ENCODE data around the gene ECI2.

The ECI2 gene

DNA sequence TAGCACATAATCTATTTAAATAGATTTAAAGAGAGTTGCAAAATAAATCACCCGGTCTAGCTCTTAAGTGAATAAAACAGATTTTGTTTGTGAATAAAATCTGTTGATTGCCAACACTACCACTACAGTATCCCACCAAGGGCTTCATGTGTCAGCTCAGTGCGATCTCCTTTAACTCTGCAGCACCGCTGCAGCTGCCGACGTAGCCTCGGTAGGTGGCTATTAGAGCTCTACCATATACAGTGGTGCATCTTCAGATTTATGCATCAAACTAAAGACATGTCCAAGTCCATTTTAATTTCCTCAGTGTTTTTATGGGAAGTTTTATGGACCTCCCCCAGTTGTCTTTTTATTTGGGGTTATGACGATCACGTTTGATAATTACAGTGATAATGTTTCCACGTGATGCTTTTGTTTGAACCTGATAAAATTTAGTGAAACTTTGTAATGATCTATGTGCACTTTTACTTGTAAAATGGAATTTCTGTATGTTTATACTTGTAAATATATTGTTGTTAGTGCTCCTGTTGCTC, 26.7 kb downstream of the ECI2 start:
- TF ChIP-seq, protein P1, sequence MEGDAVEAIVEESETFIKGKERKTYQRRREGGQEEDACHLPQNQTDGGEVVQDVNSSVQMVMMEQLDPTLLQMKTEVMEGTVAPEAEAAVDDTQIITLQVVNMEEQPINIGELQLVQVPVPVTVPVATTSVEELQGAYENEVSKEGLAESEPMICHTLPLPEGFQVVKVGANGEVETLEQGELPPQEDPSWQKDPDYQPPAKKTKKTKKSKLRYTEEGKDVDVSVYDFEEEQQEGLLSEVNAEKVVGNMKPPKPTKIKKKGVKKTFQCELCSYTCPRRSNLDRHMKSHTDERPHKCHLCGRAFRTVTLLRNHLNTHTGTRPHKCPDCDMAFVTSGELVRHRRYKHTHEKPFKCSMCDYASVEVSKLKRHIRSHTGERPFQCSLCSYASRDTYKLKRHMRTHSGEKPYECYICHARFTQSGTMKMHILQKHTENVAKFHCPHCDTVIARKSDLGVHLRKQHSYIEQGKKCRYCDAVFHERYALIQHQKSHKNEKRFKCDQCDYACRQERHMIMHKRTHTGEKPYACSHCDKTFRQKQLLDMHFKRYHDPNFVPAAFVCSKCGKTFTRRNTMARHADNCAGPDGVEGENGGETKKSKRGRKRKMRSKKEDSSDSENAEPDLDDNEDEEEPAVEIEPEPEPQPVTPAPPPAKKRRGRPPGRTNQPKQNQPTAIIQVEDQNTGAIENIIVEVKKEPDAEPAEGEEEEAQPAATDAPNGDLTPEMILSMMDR (IDR thresholded peaks at IDR 0.05; ENCODE audit: control insufficient read depth, insufficient read depth, low read depth, low read length, missing control alignments), result no peak
- H3K4me3 ChIP-seq (ENCODE audit: control insufficient read depth, low read depth, low read length), result no peak overlapping the region
- no peak for DNase-seq (ENCODE audit: low read depth)

DNA sequence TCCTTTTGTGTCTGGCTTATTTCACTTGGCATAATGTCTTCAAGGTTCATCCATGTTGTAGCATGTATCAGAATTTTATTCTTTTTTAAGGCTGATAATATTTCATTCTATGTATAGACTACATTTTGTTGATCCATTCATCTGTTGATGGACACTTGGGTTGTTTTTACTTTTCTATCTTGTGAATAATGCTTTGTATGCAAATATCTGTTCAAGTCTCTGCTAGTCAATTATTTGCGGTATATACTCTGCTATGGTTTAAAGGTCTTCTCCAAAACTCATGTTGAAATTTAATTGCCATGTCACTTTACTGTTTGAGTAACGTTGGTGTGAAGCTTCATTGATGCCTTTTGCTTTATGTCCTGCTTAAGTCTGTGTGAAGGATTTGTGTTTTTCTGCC, 27.5 kb downstream of the ECI2 start:
- TF ChIP-seq, protein P1 (IDR thresholded peaks at IDR 0.05; ENCODE audit: control insufficient read depth, insufficient read depth, low read depth, low read length, missing control alignments), result no peak
- no peak overlapping the region for H3K4me3 ChIP-seq (ENCODE audit: control insufficient read depth, low read depth, low read length)

DNA sequence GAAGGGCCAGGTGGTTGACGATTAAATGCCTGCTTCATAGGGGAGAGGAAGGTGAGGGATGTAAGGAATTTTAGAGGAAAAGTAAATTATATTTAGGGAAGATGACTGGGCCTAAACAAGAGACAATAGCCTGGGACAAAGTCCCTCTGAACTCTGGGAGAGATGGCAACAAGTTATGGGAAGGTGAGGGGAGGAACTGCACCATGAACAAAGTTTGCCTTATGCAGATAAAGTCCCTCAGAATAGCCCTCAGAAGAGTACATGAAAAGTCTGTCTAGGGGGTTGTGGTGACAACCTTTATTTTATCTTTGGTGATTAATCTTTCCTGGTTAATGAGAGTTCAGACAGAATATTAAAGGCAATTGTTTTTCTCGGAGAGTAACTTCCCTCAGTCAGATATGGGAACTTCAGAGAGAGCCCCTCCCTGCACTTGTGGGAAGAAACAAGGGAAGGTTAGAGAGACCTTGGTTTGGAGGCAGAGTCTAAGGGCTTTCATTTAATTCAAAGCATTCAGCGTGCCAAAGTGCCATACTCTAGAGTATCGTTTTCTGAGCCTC, 29.3 kb downstream of the ECI2 start:
- DNase-seq (ENCODE audit: low read depth), result no peak
- TF ChIP-seq, protein P1 (IDR thresholded peaks at IDR 0.05; ENCODE audit: control insufficient read depth, insufficient read depth, low read depth, low read length, missing control alignments), result no peak

More for the DNA sequence above, 27.5 kb downstream of the ECI2 start:
- DNase-seq (ENCODE audit: low read depth), result no peak

DNA sequence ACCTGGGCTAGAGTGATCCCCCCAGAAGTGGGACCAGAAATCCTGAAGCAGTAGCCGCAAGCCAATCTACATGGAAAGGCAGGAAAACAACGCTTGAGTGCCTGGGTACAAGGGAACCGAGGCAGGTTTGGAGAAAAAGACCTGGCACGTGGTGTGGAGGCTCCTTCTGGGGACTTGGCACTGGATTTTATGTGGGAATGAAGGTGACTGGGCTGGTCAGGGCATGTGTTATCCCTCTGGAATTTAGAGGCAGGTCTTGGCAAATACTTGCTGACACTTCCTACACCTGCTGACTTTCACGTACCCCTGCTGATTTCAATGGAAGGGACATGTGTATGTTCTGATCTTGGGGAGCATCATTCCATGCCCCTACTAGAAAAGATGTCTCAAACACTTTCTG, 31.4 kb downstream of the ECI2 start:
- DNase-seq (ENCODE audit: low read depth), result no peak
- TF ChIP-seq, protein P1 (IDR thresholded peaks at IDR 0.05; ENCODE audit: control insufficient read depth, insufficient read depth, low read depth, low read length, missing control alignments), result no peak
- no peak overlapping the region for H3K4me3 ChIP-seq (ENCODE audit: control insufficient read depth, low read depth, low read length)

More for the DNA sequence above, 29.3 kb downstream of the ECI2 start:
- no peak overlapping the region for H3K4me3 ChIP-seq (ENCODE audit: control insufficient read depth, low read depth, low read length)

DNA sequence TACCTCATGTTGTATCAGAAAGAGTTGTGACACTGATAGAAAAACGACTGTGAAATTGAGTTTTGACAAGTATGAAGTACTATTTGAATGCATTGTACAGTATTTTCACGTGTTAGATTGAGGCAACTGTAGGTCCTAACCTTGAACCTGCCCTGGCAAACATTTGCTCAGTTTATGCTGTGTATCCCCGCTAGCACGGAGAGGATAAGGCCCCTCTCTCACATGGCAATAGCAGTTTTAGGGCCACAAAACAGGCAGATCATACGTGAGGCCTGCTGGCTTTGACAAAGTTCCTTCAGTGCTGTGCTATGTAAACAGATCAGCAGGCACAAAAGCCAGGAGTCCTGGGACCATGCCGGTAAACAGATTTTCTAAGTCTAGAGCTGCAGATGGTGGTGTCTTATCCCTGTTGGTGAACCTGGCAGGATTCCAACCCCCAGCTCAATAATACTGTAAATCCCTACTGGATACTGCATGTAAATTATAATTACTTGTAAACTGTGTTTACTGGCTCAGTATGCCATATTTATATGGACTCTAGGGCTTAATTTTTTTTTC, 32.6 kb downstream of the ECI2 start:
- TF ChIP-seq, protein P1 (IDR thresholded peaks at IDR 0.05; ENCODE audit: control insufficient read depth, insufficient read depth, low read depth, low read length, missing control alignments), result no peak
- no peak for DNase-seq (ENCODE audit: low read depth)
- H3K4me3 ChIP-seq (ENCODE audit: control insufficient read depth, low read depth, low read length), result no peak overlapping the region

DNA sequence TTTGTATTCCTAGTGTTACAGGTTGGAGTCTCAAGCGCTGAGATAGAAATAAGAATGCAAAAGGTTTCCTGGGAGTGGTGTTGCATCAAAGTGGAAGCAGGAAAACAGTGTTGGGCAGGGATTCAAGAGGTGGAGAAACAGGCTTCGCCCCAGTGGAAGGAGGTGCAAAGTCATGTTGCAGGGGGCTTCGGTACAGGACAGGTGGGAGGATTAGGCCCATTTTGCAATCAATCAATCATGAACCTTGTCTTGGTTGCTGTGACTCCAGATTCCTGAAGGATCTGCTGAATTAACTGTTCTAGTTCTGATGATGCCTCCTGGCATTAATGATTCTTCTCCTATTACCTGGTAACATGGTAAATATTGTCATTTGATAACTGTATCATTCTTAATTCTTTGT, 34.1 kb downstream of the ECI2 start:
- H3K4me3 ChIP-seq (ENCODE audit: control insufficient read depth, low read depth, low read length), result no peak overlapping the region
- DNase-seq (ENCODE audit: low read depth), result no peak
- TF ChIP-seq, protein P1 (IDR thresholded peaks at IDR 0.05; ENCODE audit: control insufficient read depth, insufficient read depth, low read depth, low read length, missing control alignments), result no peak
